Measurements from ENCODE around the gene AP3S2.
A peak's percentile ranks its signal among the peaks of the same experiment; 100 is the strongest.

AP3S2 gene

DNA sequence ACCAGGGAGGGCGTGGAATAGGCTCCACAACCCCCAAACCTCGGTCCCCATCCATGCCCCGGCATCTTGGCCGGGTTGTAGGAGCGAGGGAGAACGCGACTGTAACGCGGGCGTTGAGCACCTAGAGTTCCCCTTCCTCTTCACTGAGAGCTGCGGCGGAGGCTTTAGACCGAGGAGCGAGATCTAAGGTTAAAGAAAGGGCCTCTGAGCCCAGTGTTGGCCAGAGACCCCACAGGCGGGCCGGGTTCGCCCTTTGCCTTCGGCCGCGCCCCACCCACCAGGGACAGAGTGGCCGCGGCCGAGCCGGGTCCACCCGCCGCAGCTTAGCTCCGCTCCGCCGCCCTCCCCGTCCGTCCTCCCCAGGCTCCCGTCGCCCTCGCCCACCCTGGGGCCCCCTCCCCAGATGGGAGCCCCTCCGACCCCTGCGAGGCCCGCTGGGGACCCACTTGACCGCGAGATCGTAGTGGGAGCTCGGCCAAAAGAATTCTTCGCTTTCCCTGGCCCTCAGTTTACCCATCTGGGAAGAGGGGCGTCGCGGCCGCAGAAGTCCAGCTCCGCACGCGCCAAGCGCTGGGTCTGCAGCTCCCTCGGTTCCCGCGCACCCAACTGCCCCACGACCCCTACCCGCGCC is 79.6 kb downstream of the AP3S2 start:
- DNase-seq (ENCODE audit: low spot score) = peak; percentile 66

- DNase-seq (ENCODE audit: low spot score) = no peak
These were observed 80.2 kb downstream of the AP3S2 start for GRCh38 chr15:89813381-89814111.

- no peak for DNase-seq (ENCODE audit: low spot score)
These were observed 80.9 kb downstream of the AP3S2 start for GRCh38 chr15:89812847-89813320.

DNA sequence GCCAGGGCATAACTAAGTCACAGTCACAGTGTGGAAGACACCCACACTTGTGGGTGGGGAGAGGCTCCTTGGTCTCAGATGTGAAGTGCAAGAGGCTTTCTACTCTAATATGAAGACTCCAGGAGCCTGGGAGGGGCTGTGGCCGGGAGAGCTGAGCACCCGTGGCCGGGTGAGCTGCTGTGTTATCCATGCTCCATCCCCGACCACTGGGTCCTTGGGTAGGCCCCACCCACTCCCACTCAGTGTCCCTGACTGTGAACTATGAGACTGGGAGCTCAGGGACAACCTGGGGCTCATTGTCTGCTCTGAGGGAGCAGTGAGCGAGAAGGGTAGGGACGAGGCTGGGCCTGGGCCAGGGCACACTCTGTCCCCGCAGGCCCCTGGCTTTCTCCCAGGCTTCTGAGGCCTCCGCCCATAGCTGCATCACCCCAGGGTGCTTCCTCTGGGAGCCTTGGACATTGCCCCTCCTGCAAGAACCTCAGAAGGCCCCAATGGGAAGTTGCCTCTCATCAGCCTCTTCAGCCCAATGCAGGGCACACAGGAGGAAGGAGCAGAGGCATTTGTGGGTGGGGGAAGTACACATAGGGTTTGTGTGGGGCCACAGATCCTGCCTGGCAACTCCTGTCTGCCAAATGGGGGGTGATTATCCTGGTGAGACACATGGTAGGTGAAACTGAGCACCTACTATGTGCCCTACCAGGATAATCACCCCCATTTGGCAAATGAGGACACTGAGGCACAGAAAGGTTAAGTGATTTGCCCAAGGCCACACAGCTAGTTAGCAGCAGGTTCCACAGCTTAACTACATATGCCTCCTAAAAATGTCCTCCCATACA is 81.6 kb downstream of the AP3S2 start:
- peak; percentile 54 for DNase-seq (ENCODE audit: low spot score)

DNA sequence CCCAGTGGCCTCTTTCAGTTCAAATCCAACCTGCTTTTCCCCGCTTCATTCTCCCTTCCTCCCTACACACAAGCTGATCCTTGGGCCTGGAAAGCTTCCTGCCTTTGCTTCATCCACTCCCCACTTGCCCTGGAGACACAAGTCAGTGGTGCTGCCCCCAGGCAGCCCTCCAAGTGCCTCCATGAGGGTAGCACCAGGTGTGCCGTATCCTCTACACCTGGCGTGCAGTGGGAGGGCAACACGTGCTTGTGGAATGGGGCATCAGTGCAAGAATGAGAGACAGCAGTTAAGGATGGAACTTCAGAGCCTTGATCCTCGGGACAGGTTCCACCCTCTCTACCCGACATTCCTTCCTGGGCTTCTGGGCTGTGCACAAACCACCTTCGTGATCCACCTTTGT is 83.0 kb downstream of the AP3S2 start:
- DNase-seq (ENCODE audit: low spot score) = no peak

- DNase-seq (ENCODE audit: low spot score) = no peak
These were observed 84.0 kb downstream of the AP3S2 start for GRCh38 chr15:89809787-89810148.

GRCh38 chr15:89809093-89809786 is 84.6 kb downstream of the AP3S2 start:
- DNase-seq (ENCODE audit: low spot score) = peak; percentile 54

DNA sequence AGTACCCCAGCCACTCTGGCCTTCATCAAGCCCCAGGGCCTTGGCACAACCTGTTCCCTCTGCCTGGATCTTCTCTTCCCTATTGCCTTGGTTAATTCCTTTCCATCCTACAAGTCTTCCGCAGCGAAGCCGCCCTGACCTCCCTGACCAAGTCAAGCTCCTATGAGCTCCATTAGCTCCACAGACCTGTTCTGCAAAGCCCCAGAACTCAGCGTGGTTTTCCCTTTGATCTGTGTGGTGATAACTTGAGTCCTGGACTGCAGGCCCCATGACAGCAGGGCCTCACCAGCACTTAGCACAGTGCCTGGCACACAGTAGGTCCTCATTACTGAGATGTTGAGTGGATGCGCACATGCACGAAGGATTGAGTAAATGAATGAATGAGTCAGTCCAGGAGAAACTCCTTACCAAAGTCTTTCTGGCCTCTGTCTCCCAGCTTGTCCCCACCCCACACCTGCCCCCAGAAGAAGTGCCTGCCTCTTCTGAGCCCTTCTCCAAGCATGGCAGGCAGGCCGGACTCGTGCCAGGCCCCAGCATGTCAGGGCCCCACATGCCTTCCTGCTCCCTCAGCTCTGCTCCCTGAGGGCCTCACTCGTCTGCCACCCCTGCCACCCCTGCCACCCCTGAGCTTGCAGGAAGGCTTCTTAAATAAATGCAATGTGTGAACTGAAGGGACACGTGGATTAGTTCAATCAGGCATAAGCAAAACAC is 85.5 kb downstream of the AP3S2 start:
- no peak for DNase-seq (ENCODE audit: low spot score)

DNA sequence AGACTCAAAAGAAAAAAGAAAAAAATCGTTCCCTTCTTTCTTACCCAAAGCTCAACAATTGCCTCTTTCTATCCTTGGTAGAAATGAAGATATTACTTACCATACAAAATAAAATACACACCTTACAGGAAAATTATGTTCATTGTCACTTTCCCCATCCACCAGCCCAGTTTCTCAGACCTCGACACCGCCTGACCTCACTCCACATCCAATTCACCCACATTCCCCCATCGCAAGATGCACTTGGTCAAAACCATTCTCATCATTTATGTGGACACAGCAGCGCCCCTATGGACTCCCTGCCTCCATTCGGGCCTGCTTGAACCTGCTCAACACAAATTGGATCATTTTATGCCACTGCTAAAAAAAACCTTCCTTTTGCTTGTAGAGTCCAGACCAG is 86.1 kb downstream of the AP3S2 start:
- no peak for DNase-seq (ENCODE audit: low spot score)

- peak; percentile 71 for DNase-seq (ENCODE audit: low spot score)
These were observed 86.9 kb downstream of the AP3S2 start for GRCh38 chr15:89806559-89807550.

GRCh38 chr15:89806210-89806558 is 87.6 kb downstream of the AP3S2 start:
- no peak for DNase-seq (ENCODE audit: low spot score)

DNA sequence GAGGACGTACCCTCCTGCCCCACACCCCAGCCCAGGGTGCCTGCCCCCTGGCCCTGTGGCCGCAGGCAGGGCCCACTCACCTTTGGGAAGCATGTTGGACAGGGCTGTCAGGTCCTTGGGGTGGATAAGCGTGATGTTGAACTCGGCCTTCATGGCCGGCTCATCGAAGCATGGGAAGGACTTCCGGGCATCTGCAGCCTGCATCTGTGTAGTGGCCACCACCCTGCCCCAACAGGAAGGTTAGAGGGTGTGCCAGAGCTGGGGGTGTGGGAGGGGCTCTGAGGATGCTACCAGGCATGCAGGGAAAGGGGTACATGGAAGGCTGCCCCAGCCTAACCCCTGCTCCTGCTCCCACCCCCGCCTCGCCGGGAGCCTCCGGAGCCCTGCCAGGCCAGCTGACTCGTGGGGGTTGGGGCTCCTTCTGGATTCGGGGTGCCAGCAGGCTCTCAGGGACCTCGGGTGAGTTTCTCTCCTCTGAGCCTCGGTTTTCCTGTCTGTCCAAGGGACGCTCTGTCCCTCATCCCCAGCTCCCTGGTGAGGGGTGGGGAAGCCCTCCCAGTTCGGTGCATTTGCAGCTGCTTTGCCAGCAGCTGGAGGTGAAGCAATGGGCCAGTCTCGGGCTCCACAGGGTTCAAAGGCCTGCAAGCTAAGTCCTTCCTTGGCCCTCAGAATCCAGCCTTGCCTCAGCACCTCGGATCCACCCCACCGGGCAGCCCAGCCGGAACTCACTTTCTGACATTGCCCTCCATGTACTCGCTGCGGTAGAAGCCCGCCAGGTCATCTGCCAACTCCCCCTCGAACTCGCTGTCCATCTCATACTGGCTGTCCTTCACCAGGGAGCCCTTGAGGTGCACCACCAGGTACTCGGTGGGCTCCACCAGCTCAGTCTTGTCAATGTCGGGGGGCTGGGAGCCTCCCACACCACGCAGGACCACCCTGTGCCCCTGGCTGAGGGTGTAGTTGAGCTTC is 88.3 kb downstream of the AP3S2 start:
- DNase-seq (ENCODE audit: low spot score) = no peak

DNA sequence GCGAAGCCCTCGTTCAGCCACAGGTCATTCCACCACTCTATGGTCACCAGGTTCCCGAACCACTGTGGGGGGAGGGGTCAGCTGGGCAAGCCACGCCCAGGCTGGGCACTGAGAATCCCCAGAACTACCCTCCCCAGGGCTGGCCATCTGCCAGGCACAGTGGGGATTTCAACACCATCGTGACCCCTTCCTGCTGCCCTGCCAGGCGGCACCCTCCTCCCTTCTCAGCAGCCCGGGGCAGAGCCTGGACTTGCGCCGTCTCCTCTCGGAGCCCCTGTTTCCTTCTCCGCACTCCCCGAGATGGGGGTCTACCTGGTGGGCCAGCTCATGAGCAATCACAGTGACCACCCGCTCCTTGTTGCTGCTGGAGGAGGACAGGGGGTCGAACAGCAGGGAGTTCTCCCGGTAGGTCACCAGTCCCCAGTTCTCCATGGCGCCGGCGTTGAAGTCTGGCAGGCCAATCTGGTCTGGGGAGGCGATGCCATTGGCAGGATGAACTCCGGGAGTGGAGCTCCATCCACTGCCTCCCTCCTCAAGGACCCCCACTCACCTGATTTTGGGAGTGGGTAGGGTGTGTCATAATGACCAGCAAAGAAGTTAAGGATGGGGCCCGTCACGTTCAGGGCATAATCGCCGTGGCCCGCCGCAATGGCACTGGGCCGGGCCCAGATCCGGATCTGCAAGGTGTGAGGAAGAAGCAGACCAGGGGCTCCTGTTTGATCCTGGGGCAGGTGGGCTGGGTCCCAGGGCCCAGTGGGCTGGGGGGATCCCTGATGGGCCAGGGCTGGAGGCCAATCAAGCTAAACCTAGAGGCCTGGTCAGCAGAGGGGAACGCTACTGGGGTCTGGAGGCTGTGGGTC is 89.6 kb downstream of the AP3S2 start:
- no peak for DNase-seq (ENCODE audit: low spot score)

DNA sequence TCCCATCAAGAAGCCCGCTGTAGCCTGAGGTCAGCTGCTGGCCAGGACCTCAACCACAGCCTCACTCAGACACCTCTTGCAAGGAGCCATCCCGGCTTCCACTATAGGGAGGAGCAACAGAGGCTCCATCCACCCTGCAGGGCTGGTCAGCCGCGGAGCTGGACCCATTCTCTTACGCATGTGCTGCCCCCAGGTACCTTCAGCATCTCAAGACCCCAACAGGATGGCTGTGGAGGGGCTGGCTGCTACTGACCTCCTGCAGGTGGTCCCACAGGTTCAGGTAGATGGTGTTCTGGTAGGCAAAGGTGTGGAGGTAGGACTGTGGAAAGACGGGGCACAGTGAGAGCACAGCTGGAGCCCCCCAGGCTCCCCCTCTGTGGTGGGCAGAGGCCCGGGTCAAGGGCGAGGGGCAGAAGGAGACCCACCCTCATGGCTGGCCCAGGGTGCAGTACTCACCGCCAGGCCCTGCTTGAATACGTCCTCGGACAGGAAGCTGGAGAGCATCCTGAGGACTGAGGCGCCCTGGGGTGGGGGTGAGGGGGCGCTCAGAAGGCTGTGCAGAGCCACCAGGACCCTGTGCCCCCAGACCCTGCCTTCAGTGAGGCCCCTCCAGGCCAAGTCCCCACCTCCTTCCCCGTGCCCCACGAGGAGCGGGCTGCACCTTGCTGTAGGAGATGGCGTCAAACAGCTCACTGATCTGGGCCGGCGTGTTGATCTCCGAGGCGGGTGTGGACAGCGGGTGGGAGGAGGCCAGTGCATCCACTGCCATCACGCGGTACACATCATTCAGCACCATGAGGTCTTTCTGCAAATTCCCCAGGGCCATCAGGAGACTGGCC is 90.6 kb downstream of the AP3S2 start:
- no peak for DNase-seq (ENCODE audit: low spot score)

DNA sequence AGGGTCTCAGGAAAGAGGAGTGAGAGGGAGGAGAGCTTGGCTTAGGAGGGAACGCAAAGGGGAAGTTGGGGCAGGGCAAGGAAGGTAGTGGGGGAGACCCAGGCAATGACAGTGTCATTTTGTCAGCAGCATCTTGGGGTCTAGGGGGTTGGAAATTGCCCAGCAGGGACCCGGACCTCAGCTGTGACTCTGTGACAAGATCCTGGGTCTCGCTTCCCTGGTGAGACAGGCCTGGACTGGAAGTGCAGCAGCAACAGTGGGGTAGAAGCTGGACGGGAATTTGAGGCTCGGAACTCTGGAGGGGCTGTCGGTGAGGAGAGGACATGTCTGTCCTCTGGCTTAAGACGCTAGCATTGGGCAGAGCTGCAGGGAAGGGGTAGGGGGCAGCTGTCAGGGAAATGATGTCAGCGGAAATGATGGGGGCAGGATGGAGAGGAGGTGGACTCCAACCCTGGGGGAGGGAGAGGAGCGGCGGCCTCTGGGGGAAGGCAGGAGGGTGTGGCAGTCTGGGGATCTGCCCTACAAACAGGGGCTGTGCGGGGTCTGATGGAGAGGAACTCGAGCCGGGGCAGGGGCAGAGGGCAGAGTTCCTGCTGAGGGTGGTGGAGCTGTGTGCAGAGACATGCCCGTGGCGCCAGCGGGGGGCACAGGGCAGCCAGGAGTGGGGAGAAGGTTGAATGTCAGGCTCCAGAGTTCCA is 91.4 kb downstream of the AP3S2 start:
- no peak for DNase-seq (ENCODE audit: low spot score)

DNA sequence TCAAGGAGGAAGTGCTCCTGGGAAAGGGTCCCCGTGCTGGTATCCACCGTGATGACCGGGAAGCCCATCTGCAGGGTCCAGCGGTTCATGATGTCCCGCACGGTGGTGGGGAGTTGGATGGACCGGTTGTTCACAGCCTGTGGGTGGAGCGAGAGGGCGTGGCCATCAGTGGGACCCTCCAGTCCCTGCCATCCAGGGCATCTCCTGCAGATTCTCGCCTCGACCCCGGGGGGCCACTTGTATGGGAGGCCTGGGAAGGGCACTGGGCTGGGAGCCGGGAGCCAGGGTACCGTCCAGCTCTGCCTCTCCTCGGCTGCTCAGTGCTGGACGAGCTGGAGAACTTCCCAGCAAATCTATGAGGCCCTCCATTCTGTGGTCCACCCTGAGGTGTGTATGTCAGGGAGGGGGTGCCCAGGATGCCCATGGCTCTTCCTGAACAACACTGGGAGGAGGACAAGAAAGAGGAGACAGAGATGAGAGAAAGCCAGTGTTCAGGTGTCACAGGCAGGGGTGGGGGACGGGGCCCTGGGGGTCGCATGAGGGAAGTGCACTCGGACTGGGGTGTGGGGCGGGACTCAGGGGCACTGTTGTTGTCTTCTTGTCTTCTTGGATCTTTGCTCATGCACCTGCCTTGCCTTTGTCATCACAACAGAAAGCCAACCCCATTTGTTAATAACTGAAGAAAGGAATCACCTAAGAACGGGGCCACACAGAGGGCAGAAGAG is 92.2 kb downstream of the AP3S2 start:
- no peak for DNase-seq (ENCODE audit: low spot score)

Measured in HuH-7 (cell line).